22Rv1 (cell line): ENCODE data around the gene PROSER2.

Experiments used
- H3K27ac ChIP-seq: fragments of 450-650 bp; 2 replicates; pipeline ENCODE4 v1.5.1; 2017
- ZFX ChIP-seq: fragments of 450-650 bp; IDR thresholded peaks from 2 replicates; pipeline ENCODE4 v1.6.1; 2017; ENCODE audit warnings: antibody characterized with exemption, borderline replicate concordance
- TF ChIP-seq, protein P1 (sequence below): fragments of 450-650 bp; IDR thresholded peaks from 2 replicates; pipeline ENCODE4 v1.5.1; 2017; ENCODE audit warnings: mild to moderate bottlenecking

The PROSER2 gene

DNA sequence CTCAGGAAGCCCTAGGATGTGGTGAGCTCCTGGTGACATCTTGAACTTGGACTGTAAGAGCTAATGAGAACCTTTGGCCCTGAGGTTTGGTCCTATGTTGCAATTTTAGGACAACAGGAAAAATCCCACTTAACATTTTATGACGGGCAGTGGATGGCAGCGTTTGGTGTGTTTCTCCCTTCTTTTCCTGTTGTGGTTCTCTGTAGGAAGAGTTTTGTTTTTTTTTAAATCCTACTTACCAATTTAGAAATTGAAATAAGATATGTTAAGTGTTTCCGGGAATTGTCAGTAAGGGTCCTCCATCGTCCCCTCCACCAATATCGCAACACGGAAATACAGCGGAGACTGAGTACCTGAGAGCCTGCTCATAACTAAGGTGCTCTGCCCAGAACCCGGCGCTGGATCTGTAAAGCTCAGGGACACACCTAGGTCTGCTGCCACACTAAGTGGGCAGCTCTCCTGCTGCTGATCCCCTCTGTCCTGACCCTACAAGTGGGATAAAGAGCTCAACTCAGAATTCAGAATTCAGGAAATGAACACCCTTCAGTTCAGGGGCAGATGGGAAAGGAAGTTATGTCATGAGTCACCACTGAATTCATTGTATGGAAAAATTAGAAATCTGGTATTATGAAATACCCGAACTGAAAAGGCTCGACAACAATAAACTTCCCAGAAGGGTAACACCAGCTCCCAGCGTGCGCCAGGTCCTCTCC lies 9.1 kb upstream of the PROSER2 start:
- TF ChIP-seq, protein P1, sequence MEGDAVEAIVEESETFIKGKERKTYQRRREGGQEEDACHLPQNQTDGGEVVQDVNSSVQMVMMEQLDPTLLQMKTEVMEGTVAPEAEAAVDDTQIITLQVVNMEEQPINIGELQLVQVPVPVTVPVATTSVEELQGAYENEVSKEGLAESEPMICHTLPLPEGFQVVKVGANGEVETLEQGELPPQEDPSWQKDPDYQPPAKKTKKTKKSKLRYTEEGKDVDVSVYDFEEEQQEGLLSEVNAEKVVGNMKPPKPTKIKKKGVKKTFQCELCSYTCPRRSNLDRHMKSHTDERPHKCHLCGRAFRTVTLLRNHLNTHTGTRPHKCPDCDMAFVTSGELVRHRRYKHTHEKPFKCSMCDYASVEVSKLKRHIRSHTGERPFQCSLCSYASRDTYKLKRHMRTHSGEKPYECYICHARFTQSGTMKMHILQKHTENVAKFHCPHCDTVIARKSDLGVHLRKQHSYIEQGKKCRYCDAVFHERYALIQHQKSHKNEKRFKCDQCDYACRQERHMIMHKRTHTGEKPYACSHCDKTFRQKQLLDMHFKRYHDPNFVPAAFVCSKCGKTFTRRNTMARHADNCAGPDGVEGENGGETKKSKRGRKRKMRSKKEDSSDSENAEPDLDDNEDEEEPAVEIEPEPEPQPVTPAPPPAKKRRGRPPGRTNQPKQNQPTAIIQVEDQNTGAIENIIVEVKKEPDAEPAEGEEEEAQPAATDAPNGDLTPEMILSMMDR, result no peak
- no peak for TF ChIP-seq ZFX

DNA sequence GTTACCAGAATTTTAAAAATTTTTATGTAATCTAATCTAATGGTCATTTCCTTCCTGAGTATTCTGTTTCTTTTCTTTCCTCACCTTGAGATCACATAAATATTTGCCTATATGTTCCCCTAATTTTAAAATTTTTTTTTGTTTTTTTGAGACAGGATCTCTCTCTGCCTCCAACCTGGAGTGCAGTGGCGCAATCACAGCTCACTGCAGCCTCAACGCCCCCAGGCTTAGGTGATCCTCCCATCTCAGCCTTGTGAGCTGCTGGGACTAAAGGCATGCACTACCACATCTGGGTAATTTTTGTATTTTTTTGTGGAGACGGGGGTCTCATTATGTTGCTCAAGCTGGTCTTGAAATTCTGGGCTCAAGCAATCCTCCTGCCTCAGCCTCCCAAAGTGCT lies 4.1 kb upstream of the PROSER2 start:
- TF ChIP-seq, protein P1, result no peak
- no peak for TF ChIP-seq ZFX
- no peak overlapping the region for H3K27ac ChIP-seq

More for the DNA sequence above, 9.1 kb upstream of the PROSER2 start:
- H3K27ac ChIP-seq, result no peak overlapping the region

DNA sequence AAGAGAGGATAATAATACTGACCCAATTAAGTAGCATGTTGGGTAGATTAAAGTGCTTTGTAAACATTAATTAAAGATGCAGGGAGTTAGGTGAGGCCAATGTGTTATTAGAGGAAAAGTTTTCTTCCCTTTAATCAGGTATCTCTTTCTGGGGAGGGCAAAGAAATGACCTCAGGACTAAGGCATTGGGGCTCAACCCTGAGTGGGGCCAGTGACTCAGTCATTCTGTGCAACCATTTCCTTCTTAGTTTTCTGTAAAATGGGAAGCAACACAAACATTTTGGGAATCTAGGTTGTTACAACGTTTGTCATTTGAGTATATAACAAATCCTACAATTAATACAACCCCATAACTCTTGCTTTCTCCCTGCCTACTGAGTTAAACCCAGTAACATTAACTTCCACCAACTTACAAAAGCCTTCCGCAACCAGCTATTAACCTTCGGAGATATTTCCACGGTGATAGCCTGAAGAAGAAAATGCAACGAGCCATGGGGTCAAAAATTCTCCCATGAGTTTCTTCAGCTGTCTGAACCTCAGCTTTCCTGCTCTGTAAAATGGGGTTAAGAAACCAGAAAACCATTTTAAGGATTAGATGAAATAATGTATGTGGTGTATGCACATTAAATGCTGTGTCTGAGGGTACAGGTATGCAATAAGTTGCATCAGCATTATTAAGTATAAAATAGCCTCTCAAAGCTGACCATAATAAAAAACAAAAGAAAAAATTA lies 965 bp upstream of the PROSER2 start:
- no peak for TF ChIP-seq ZFX
- TF ChIP-seq, protein P1, result no peak
- no peak overlapping the region for H3K27ac ChIP-seq

DNA sequence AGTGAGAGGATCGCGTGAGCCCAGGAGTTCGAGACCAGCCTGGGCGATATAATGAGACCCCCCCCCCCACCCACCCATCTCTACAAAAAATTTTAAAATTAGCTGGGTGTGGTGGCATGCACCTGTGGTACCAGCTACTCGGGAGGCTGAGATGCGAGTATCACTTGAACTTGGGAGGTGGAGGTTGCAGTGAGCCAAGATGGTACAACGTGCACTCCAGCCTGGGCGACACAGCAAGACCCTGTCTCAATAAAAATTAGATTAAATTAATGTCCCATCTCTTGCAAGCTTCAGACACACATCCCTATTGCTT lies 391 bp upstream of the PROSER2 start:
- TF ChIP-seq, protein P1, result no peak
- TF ChIP-seq ZFX, result no peak
- no peak overlapping the region for H3K27ac ChIP-seq

DNA sequence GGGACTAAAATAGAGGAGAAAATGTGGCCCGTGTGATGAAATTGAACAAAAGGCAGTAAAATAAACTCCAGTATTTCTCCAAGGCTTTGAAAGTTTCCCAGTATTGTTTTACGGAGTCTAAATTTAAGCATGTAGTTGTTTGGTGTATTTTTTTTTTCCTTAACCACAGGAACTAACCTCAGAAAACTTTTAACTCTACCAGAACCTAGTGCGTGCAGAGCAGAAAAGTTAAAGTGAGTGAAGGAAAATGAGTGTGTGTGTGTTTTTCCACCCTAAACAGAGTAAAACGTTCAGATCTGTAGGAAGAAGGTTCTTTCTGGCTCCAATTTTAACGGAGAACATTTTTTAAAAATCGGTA lies 812 bp downstream of the PROSER2 start:
- no peak for TF ChIP-seq ZFX
- TF ChIP-seq, protein P1, result no peak
- H3K27ac ChIP-seq, result no peak overlapping the region

DNA sequence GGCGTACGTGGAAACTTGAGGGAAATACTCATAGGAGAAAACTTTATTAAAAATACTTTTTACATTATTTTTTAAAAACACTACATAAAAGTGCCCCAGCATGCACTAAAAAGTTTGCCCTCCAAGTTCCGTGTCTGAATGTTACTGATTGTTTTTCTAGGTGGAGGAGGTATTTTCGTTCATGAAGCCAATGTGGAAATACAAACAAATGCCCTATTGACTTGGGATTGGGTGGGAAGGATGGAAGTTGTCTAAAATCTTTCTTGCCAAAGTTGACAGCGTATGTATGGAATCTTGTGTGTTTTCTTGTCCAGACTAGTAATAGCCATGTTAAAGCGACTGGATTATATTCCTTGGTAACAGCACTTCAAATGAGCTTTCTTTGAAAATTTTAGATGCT lies 1.2 kb downstream of the PROSER2 start:
- TF ChIP-seq, protein P1, result no peak
- TF ChIP-seq ZFX, result no peak
- H3K27ac ChIP-seq, result no peak overlapping the region

DNA sequence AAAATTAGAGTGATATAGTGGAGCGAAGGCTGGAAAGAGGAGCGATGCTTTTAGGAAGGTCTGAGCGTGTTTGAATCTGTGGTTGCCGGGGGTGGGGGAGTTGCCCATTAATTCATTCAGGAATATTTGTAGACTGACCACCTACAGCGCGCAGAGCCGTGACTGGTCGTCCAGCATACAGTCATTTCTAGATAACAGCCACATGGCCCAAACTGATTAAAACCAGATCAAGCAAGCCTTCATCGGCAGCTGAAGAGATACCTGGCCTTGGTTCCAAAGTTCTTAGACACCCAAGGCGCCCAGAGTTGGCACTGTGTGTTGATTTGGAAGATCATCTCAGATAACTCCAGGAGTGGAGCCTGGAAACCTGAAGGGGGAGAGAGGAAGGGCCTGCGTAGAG lies 1.7 kb downstream of the PROSER2 start:
- no peak overlapping the region for H3K27ac ChIP-seq

More for the DNA sequence above, 1.7 kb downstream of the PROSER2 start:
- no peak for TF ChIP-seq ZFX
- TF ChIP-seq, protein P1, result no peak
